Ascending aorta (tissue), 2 donors: Measurements from ENCODE around the gene NGDN. TPM values are rescaled to one million over a fixed set of nuclear protein-coding genes. Genes with fewer than 3 reads are reported as not detected.

Experiments
- DNase-seq, 2 donors: peaks; one replicate each; pipeline ENCODE4 v3.0.0-alpha.2; 2019; ENCODE audit warnings: low spot score in 2 of 2
- H3K27ac ChIP-seq, 2 donors: fragments of 200-600 bp; sonication (generic); one replicate each; pipeline ENCODE4 v1.5.1; 2016 to 2017; ENCODE audit warnings: mild to moderate bottlenecking in 1 of 2
- H3K27me3 ChIP-seq: fragments of 200-600 bp; sonication (generic); one replicate; pipeline ENCODE4 v1.5.1; 2017
- H3K36me3 ChIP-seq, 2 donors: fragments of 200-600 bp; sonication (generic); one replicate each; pipeline ENCODE4 v1.5.1; 2016
- H3K4me1 ChIP-seq, 2 donors: fragments of 200-600 bp; sonication (generic); one replicate each; pipeline ENCODE4 v1.5.1; 2016 to 2017; ENCODE audit warnings: mild to moderate bottlenecking in 1 of 2
- H3K4me3 ChIP-seq, 2 donors: fragments of 200-600 bp; sonication (generic); one replicate each; pipeline ENCODE4 v1.5.1; 2016 to 2017; ENCODE audit warnings: mild to moderate bottlenecking in 1 of 2
- H3K9me3 ChIP-seq, 2 donors: fragments of 200-600 bp; sonication (generic); one replicate each; pipeline ENCODE4 v1.5.1; 2016
- intact Hi-C: fragments of 100-400 bp; cut with DNase I; formaldehyde crosslinking; loops from one replicate; pipeline ENCODE4 v1.15.1; 2023
- total RNA-seq: library from RNA; depleted of rRNA; stranded (reverse); fragments of >200 nt; gene quantifications from one replicate; pipeline ENCODE4 v1.1.0, GENCODE V29; 2016
- TF ChIP-seq, protein P1 (sequence below), 3 experiments: fragments of 200-600 bp in 2 of 3; fragments of 450-650 bp in 1 of 3; sonication (generic) in 2 of 3; IDR thresholded peaks; one replicate each; pipeline ENCODE4 v1.5.1; 2016 to 2019; ENCODE audit warnings: antibody characterized with exemption in 3 of 3, mild to moderate bottlenecking in 1 of 3, moderate library complexity in 1 of 3

NGDN gene
- total RNA-seq, 1 donor from 2014 or later, result 7.8 TPM

DNA sequence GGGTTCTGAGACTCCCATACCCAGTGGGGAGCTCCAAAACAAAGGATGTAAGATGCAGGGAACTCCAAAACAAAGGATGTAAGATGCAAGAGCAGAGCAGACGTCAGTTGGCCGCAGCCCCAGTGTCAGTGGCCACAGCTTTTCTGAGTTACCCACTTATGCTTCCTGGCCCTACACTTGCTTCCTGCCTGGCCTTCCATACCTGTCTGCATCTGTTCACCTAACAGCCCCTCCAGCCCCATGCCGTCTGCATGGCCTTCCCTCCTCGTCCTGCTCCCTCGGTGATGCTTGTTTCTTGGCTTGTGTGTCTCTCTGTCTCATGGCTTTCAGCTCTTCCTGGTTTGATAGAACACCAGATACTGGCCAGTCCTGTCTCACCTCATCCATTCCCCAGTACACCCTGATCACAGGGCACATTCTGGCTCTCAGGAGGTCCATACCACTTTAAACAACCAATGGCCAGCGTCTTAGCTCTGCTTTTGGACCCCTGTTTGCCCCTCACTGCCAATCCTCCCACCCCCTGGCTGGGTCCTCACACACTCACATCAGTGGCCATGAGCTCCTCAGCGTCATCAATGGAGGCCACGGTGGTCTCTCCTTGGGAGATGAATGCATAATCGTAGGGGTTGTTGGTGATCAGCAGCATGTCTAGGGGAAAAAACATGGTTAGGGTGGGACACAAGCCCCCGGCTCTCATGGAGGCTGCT, 39.3 kb upstream of the NGDN start:
- intact Hi-C loops, result no loop called here
- Histone ChIP-seq H3K27ac (no peak overlapping the region), H3K4me1 (no peaks in the 10 kb centered on the region), H3K4me3 (no peak overlapping the region), H3K27me3 (no peaks in the 10 kb centered on the region), H3K36me3 (no peaks in the 10 kb centered on the region), H3K9me3 (no peaks in the 10 kb centered on the region)
- DNase-seq, result peak in 1 of 2 donors; percentile 42
- TF ChIP-seq, protein P1, sequence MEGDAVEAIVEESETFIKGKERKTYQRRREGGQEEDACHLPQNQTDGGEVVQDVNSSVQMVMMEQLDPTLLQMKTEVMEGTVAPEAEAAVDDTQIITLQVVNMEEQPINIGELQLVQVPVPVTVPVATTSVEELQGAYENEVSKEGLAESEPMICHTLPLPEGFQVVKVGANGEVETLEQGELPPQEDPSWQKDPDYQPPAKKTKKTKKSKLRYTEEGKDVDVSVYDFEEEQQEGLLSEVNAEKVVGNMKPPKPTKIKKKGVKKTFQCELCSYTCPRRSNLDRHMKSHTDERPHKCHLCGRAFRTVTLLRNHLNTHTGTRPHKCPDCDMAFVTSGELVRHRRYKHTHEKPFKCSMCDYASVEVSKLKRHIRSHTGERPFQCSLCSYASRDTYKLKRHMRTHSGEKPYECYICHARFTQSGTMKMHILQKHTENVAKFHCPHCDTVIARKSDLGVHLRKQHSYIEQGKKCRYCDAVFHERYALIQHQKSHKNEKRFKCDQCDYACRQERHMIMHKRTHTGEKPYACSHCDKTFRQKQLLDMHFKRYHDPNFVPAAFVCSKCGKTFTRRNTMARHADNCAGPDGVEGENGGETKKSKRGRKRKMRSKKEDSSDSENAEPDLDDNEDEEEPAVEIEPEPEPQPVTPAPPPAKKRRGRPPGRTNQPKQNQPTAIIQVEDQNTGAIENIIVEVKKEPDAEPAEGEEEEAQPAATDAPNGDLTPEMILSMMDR (IDR thresholded peaks at IDR 0.05), result no peak

DNA sequence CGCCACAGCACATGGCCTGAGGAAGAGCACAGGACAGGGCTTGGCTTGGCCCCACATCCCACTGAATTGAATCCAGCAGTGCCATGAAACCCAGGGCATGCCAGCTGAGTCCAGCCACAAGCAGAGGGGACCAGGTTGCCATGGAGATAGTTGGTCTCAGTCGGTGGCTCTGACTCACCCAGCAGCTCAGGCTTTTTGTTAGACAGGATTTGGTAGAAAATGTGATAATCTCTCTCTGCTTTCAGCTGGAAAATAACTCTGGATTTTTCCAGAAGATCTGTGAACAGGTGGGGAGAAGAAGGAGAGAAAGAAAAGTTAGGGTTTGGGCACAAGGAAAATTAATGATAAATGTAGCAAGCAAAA, 38.8 kb upstream of the NGDN start:
- Histone ChIP-seq H3K36me3 (no peaks in the 10 kb centered on the region), H3K4me3 (no peak overlapping the region), H3K27me3 (no peaks in the 10 kb centered on the region), H3K9me3 (no peaks in the 10 kb centered on the region), H3K27ac (no peak overlapping the region), H3K4me1 (no peaks in the 10 kb centered on the region)
- intact Hi-C loops, result no loop called here
- TF ChIP-seq, protein P1 (IDR thresholded peaks at IDR 0.05), result no peak
- DNase-seq, result peak in 1 of 2 donors; percentile 35

DNA sequence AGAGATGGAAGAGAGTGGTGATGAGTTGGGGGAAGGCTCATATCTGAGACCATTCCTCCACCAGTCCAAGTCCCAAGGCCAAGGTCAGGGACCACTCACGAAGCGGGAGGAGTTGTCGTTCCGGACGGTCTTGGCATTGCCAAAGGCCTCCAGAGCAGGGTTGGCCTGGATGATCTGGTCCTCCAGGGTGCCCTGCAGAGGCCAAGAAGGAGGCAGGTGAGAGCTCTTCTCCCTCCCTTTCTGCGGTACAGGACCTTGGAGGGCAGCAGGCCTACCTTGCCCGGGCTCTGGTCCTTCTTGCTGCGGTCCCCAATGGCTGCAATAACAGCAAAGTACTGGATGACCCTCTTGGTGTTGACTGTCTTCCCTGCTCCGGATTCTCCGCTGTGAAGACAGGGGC, 38.0 kb upstream of the NGDN start:
- no peaks in the 10 kb centered on the region for H3K9me3 ChIP-seq
- H3K4me1 ChIP-seq, result no peaks in the 10 kb centered on the region
- TF ChIP-seq, protein P1 (IDR thresholded peaks at IDR 0.05), result no peak
- peak in 1 of 2 donors; percentile 28 for DNase-seq
- H3K36me3 ChIP-seq, result no peaks in the 10 kb centered on the region
- intact Hi-C loops, result no loop called here
- H3K27ac ChIP-seq, result no peak overlapping the region
- H3K27me3 ChIP-seq, result no peaks in the 10 kb centered on the region
- H3K4me3 ChIP-seq, result no peak overlapping the region

DNA sequence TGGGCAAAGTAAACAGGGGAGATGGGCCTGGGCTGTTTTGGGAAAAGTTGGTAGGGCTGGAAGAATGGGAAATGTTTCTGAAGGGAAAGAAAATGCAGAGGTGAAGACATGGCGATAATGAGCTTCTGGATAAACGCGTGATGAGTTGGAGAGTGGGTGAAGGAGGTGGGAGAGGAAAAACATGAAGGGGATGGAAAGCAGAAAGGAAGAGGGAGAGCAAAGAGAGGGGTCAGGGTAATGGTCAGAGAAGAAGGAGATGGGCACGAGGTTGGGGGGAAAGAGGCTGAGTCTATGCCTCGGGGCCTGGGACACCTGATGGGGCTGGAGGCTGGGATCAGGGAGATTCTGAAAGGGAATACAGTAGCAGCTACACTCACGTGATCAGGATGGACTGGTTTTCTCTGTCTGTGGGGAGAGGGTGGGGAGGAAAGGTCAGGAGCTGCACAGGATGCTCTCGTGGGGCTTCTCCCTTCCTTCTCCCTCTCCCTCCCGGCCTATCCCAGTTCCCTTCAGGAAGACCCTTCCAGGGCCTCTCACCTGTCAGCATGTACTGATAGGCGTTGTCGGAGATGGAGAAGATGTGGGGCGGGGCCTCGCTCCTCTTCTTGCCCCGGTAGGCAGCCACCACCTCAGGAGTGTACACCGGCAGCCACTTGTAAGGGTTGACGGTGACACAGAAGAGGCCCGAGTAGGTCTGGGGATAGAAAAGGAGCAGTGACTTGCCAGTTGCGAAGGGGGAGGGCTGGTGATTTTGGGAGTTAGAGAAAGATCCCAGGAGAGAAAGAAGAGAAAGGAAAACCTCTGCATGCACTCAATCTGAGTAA, 37.2 kb upstream of the NGDN start:
- Histone ChIP-seq H3K27ac (no peak overlapping the region), H3K4me3 (no peak overlapping the region), H3K36me3 (no peaks in the 10 kb centered on the region), H3K4me1 (no peaks in the 10 kb centered on the region), H3K27me3 (no peaks in the 10 kb centered on the region), H3K9me3 (no peaks in the 10 kb centered on the region)
- TF ChIP-seq, protein P1 (IDR thresholded peaks at IDR 0.05), result no peak
- DNase-seq, result peak in 1 of 2 donors; percentile 31
- intact Hi-C loops, result no loop called here

DNA sequence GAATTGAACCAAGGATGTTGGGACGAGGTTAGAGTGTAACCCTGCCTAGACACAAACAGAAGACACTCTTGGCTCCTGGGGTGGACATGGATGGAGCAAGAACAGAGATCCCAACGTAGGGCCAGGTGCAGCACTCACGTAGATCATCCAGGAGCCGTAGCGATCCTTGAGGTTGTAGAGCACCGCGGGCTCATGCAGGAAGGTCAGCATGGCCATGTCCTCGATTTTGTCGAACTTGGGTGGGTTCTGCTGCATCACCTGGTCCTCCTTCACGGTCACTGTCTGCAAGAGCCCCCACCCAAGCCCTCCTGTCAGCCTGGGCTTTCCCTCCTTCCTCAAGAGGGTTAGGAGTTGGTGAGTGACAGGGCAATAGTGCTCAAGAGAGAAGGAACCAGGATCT, 36.6 kb upstream of the NGDN start:
- Histone ChIP-seq H3K27me3 (no peaks in the 10 kb centered on the region), H3K36me3 (no peaks in the 10 kb centered on the region), H3K9me3 (no peaks in the 10 kb centered on the region), H3K4me3 (no peak overlapping the region), H3K27ac (no peak overlapping the region), H3K4me1 (no peaks in the 10 kb centered on the region)
- TF ChIP-seq, protein P1 (IDR thresholded peaks at IDR 0.05), result no peak
- intact Hi-C loops, result no loop called here
- DNase-seq, result peak in 1 of 2 donors; percentile 21
